Skeletal muscle satellite cell (primary cell): Measurements from ENCODE around the gene SYNDIG1.

ENCODE experiments used
- H3K27me3 ChIP-seq: 2 replicates; pipeline ENCODE4 v1.7.0; 2013; ENCODE audit warnings: low read length; ENCODE audit not compliant: control insufficient read depth, insufficient read depth
- H3K36me3 ChIP-seq: 2 replicates; pipeline ENCODE4 v1.7.0; 2013; ENCODE audit warnings: mild to moderate bottlenecking, control low read depth, low read length; ENCODE audit not compliant: insufficient read depth
- H3K4me1 ChIP-seq: 2 replicates; pipeline ENCODE4 v1.7.0; 2013; ENCODE audit warnings: low read length; ENCODE audit not compliant: control insufficient read depth, insufficient read depth
- H3K4me2 ChIP-seq: 2 replicates; pipeline ENCODE4 v1.7.0; 2013; ENCODE audit warnings: mild to moderate bottlenecking, low read length
- H3K4me3 ChIP-seq: 2 replicates; pipeline ENCODE4 v1.7.0; 2013; ENCODE audit warnings: low read length
- H3K9ac ChIP-seq: 2 replicates; pipeline ENCODE4 v1.7.0; 2013; ENCODE audit warnings: mild to moderate bottlenecking, low read depth, low read length, moderate library complexity
- H3K9me3 ChIP-seq: replicated peaks from 2 replicates; pipeline ENCODE4 v1.7.0; 2013; ENCODE audit warnings: mild to moderate bottlenecking, control low read depth, low read length

The SYNDIG1 gene

DNA sequence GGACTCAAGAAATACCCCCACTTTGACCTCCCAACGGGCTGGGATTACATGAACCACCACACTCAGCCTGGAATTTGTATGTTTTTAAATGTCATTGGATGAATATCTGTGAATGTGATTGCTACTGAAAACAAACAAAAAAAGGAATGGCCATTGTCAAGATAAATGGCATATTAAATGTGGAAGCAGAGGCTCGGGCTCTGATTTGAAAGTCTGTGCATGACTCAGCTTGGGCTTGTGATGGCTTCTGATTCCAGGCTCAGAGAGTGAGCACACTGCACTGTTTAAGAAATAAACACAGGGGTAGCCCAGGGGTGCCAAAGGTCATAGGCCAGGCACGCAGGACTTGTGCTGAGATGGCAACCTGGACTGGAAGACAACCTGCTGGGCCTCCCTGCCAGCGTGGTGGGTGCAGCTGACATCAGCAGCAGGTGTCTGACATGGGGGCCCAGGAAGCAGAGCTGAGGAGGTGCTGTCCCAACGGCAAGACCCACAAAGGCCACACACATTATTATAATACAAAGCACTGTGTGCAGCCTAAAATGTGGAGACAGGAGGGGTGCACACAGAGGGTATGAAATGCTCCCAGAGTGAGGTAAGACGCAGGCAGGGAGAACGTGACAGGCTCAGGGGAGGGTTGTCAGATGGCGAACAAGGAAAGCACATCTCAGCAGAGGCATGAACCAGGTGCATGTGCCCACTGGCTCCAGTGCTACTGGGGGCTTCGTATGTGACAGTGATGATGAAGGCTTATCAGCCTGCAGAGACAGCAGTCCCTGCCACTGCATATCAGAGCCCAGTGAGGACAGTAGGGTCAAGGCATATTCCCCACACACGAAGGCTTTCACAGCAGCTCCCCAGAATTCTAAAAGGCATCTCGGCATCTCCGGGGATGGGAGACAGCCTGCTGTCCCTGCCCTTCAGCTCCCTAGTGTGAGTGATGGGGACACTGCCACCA is 169.4 kb downstream of the SYNDIG1 start:
- Histone ChIP-seq H3K4me1 (peaks cover 18% of the 10 kb centered on the region), H3K9ac (no peak overlapping the region), H3K27me3 (peaks cover 8% of the 10 kb centered on the region), H3K9me3 (no peaks in the 10 kb centered on the region), H3K36me3 (no peaks in the 10 kb centered on the region), H3K4me2 (no peak overlapping the region), H3K4me3 (no peak overlapping the region)

- Histone ChIP-seq H3K9ac (no peak overlapping the region), H3K4me2 (no peak overlapping the region), H3K4me1 (peaks cover 10% of the 10 kb centered on the region), H3K36me3 (no peaks in the 10 kb centered on the region), H3K9me3 (no peaks in the 10 kb centered on the region), H3K4me3 (no peak overlapping the region), H3K27me3 (peaks cover 8% of the 10 kb centered on the region)
These were observed 170.8 kb downstream of the SYNDIG1 start for GRCh38 chr20:24640276-24640675.

DNA sequence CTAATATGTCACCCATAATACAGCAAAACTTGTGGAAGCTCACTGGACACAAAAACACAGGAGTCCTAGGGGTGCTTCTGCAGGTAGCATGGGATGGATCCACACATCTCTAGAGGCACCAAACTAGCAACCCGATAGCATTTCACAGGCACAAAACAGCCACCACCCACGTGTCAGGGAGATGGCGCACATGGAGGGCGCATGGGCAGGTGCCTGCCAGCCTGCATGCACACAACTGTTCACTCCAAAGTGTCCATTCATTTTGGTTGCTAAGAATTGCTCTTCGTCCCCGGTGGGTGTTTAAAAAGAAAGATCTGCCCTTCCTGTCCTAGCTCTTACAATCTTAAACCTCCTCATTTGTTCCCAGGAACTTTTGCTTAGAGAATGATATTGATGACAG is 171.3 kb downstream of the SYNDIG1 start:
- no peak overlapping the region for H3K4me3 ChIP-seq
- H3K4me2 ChIP-seq = no peak overlapping the region
- H3K27me3 ChIP-seq = peaks cover 8% of the 10 kb centered on the region
- no peaks in the 10 kb centered on the region for H3K9me3 ChIP-seq
- peaks cover 9% of the 10 kb centered on the region for H3K4me1 ChIP-seq
- H3K36me3 ChIP-seq = no peaks in the 10 kb centered on the region
- H3K9ac ChIP-seq = no peak overlapping the region

DNA sequence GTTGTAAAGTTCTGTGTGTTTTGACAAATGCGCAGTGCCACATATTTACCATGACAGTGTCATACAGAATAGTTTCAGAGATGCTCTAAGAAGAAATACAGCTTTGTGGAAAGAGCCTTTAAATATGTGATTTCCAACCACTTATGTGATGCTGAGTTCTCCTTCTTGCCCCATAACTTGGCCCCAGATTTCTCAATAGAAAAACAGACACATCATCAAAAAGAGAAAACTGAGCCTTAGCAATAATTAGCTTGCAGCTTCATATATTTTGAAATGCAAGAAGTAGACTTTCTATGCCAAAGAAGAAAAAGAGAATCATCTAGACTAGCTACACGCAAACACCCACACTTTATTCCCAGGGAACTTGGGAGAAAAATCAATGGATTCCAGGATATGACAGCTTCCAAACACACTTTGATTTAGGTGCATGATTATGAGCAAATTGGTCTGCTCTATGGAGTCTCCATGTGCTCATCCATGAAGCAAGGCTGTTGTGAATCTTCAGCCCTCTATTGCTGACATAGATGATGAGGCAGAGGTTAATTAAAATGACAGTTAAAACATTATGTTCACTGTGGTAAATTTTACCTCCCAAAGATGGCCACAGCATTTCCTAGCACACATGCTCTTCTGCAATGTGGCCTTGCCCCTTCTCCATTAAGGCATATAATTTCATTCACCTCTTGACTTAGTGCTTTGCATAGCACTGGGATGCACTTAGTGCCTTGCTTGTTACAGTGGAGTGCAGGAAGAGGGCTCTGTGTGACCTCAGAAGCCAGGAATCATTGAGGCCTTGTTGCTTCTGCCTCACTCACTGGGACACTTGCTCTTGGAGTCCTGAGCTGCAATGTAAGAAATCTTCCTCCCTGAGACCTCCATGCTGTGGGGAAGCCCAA is 174.6 kb downstream of the SYNDIG1 start:
- H3K9me3 ChIP-seq = no peaks in the 10 kb centered on the region
- H3K4me2 ChIP-seq = no peak overlapping the region

DNA sequence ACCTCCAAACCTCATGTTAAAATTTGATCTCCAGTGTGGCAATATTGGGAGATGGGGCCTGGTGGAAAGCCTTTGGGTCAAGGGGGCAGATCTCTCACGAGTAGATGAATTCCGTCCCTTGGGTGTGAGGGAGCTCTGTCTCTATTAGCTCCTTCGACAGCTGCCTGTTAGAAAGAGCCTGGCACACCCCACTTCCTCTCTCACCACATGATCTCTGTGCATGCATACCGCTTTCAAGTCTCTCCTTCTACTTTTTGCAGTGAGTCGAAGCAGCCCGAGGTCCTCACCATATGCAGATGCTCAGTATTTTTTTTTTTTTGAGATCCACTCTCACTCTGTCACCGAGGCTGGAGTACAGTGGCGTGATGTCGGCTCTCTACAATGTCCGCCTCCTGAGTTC is 176.9 kb downstream of the SYNDIG1 start:
- no peaks in the 10 kb centered on the region for H3K36me3 ChIP-seq
- no peak overlapping the region for H3K4me3 ChIP-seq
- no peak overlapping the region for H3K9ac ChIP-seq
- peaks cover 4% of the 10 kb centered on the region for H3K27me3 ChIP-seq
- no peak overlapping the region for H3K4me2 ChIP-seq
- no peaks in the 10 kb centered on the region for H3K9me3 ChIP-seq
- peaks cover 27% of the 10 kb centered on the region for H3K4me1 ChIP-seq

More for the DNA sequence above, 174.6 kb downstream of the SYNDIG1 start:
- no peak overlapping the region for H3K4me3 ChIP-seq
- peaks cover 9% of the 10 kb centered on the region for H3K4me1 ChIP-seq
- no peak overlapping the region for H3K9ac ChIP-seq
- no peaks in the 10 kb centered on the region for H3K36me3 ChIP-seq
- H3K27me3 ChIP-seq = peaks cover 8% of the 10 kb centered on the region

- peaks cover 41% of the 10 kb centered on the region for H3K4me1 ChIP-seq
- no peak overlapping the region for H3K4me2 ChIP-seq
- no peaks in the 10 kb centered on the region for H3K27me3 ChIP-seq
- no peak overlapping the region for H3K9ac ChIP-seq
- no peaks in the 10 kb centered on the region for H3K9me3 ChIP-seq
- H3K4me3 ChIP-seq = no peak overlapping the region
- no peaks in the 10 kb centered on the region for H3K36me3 ChIP-seq
These were observed 178.3 kb downstream of the SYNDIG1 start for GRCh38 chr20:24647713-24648112.

DNA sequence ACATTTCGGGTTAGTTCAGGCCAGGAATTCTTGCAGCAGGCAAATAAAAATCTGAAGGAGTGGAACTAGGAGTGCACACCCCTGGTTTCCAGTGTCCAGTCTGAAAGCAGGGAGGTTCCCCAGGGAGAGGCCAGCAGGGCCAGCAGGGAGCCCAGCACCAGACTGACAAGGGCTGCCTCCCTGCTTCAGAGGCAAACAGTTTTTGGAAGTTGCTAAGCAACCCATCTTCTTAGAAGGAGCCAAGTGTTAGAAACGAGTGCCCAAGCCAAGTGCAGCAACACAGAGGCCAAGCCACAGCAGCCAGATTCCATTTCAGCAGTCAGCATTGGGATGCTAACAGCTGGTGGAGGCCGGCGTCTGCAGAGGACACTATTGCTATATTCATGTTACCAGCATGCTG is 179.1 kb downstream of the SYNDIG1 start:
- H3K4me3 ChIP-seq = no peak overlapping the region
- H3K4me2 ChIP-seq = no peak overlapping the region

DNA sequence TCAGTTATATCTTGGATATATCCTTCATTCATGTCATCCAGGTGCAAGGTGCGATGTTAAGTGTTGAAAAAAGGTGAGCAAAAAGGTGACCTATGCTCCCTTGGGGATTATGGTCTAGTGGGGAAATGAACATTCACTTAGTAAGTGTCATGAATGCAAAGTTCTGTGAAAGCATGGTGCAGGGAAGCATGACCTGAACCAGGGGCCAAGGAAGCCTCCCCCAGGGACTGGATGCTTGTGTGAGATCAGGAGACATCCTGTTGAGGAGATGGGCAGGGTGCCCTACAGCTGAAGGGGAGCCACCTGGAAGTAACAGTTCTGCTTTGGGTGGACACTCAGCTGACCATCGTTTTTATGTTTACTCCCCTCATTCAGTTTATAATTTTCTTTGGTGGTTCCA is 179.5 kb downstream of the SYNDIG1 start:
- Histone ChIP-seq H3K9ac (no peak overlapping the region), H3K36me3 (no peaks in the 10 kb centered on the region), H3K4me2 (no peak overlapping the region), H3K4me3 (no peak overlapping the region), H3K27me3 (no peaks in the 10 kb centered on the region), H3K4me1 (peaks cover 47% of the 10 kb centered on the region), H3K9me3 (no peaks in the 10 kb centered on the region)

More for the DNA sequence above, 179.1 kb downstream of the SYNDIG1 start:
- Histone ChIP-seq H3K36me3 (no peaks in the 10 kb centered on the region), H3K27me3 (no peaks in the 10 kb centered on the region), H3K9ac (no peak overlapping the region), H3K4me1 (peaks cover 47% of the 10 kb centered on the region), H3K9me3 (no peaks in the 10 kb centered on the region)

DNA sequence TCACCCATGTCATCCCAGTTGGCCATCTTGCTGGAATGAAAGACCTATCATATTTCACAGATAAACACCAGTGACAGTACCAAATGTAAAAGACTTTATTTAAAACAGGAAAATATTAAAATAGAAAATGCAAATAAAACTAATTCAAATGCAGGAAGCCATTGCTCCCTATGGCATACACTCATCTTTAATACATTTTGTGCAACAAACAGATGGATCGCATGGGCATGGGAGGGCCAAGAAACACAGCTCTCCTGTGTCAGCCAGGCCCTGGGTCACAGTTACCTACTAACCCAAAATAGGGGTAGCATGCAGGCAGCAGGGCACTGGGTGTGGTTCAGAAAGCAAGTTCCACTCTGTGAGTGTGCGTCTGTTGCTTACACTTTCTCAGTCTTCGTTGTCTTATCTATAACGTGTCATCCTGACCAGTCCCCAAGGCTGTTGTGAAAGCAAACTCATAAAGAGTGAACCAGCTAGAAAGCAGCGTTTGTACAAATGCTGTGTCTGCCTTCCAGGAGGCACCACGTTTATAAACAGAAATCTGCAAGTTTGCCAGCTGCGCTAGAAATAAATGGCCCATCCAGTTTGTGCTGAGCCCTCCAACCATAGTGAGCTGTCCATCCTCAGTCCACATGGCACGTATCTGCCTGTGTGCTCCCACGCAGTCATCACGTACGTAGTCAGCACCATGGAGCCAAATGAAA is 180.5 kb downstream of the SYNDIG1 start:
- no peaks in the 10 kb centered on the region for H3K36me3 ChIP-seq
- no peaks in the 10 kb centered on the region for H3K27me3 ChIP-seq
- H3K9me3 ChIP-seq = no peaks in the 10 kb centered on the region
- H3K9ac ChIP-seq = no peak overlapping the region
- no peak overlapping the region for H3K4me3 ChIP-seq
- H3K4me2 ChIP-seq = peak overlapping the region; percentile 22
- peaks cover 42% of the 10 kb centered on the region for H3K4me1 ChIP-seq

DNA sequence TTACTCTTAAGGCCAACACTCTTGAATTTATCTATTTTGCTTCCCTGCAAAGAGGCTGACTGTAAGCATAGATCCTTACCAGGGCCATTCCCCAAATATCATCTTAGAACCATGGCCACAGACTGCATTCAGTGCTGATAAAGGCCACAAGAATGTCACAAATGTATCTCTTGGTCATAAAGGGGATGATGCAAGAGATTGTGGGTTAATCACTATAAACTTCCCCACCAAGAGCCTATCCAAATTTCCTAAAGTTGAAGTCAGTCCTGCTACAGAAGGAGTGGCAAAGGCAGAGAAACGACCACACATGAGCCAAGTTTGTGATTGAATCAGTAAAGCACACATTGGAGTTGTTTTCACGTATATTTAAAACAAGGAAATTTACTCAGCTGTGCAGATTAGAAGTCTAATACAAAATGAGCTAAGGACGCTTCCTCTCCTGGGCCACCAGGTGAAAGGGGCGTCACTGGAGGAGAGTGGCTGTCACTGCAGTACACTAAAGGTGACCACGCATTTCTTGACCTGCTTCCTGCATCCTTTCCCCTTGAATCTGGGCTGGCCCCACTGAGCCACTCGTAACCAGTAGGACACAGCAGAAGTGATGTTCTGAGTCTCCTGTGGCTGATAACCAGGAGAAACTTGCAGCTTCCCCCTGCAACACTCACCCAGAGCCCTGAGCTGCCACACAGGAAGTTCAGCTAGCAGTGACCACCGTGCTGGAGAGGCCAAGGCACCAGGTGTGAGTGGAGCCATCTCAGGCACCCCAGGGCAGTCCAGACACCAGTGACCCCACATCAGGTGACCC is 181.9 kb downstream of the SYNDIG1 start:
- Histone ChIP-seq H3K9ac (peak overlapping the region; percentile 33), H3K27me3 (no peaks in the 10 kb centered on the region), H3K9me3 (no peaks in the 10 kb centered on the region), H3K4me1 (peaks cover 42% of the 10 kb centered on the region), H3K4me2 (peak overlapping the region; percentile 59), H3K36me3 (no peaks in the 10 kb centered on the region), H3K4me3 (peak overlapping the region; percentile 21)
